OCI-LY1 (cell line): ENCODE measurements around the gene ASCL2.

Experiments used
- H2AFZ ChIP-seq: fragments of 200-600 bp; sonication (generic), shearing (Covaris generic); 2 replicates; pipeline ENCODE4 v1.6.0; 2014; ENCODE audit warnings: antibody characterized with exemption, mild to moderate bottlenecking, low read length
- H3F3A ChIP-seq: fragments of 200-600 bp; sonication (generic), shearing (Covaris generic); 2 replicates; pipeline ENCODE4 v1.6.0; 2014; ENCODE audit warnings: mild to moderate bottlenecking, antibody characterized with exemption, low read length, moderate library complexity; ENCODE audit not compliant: insufficient read depth
- H3K27ac ChIP-seq: fragments of 200-600 bp; sonication (generic); 2 replicates; pipeline ENCODE4 v1.5.1; 2014; ENCODE audit warnings: low read length, mixed run types, mild to moderate bottlenecking, low read depth; ENCODE audit not compliant: poor library complexity, severe bottlenecking
- H3K27me3 ChIP-seq: fragments of 200-600 bp; sonication (generic); 2 replicates; pipeline ENCODE4 v1.6.0; 2014; ENCODE audit warnings: antibody characterized with exemption, mild to moderate bottlenecking, low read length, moderate library complexity; ENCODE audit not compliant: insufficient read depth
- H3K36me3 ChIP-seq: fragments of 200-600 bp; sonication (generic); 2 replicates; pipeline ENCODE4 v1.6.1; 2014; ENCODE audit warnings: mild to moderate bottlenecking, antibody characterized with exemption, low read length, moderate library complexity, mixed read lengths; ENCODE audit not compliant: insufficient read depth
- H3K4me1 ChIP-seq: fragments of 200-600 bp; sonication (generic); 2 replicates; pipeline ENCODE4 v1.5.1; 2014; ENCODE audit warnings: mild to moderate bottlenecking, low read length, moderate library complexity; ENCODE audit not compliant: insufficient read depth, severe bottlenecking
- H3K4me2 ChIP-seq: fragments of 200-600 bp; sonication (generic), shearing (Covaris generic); 2 replicates; pipeline ENCODE4 v1.6.1; 2014; ENCODE audit warnings: low read length
- H3K4me3 ChIP-seq: fragments of 200-600 bp; sonication (generic); 2 replicates; pipeline ENCODE4 v1.5.1; 2014; ENCODE audit warnings: low read length, low read depth, mild to moderate bottlenecking, mixed read lengths; ENCODE audit not compliant: poor library complexity, severe bottlenecking
- H3K79me2 ChIP-seq: fragments of 200-600 bp; shearing (Covaris generic); 2 replicates; pipeline ENCODE4 v1.6.1; 2016; ENCODE audit warnings: mixed run types, low read length, mixed read lengths; ENCODE audit not compliant: insufficient read depth
- H3K9ac ChIP-seq: fragments of 200-600 bp; sonication (generic), shearing (Covaris generic); 2 replicates; pipeline ENCODE4 v1.6.1; 2014; ENCODE audit warnings: mild to moderate bottlenecking, low read length, mixed read lengths
- H3K9me2 ChIP-seq: fragments of 200-600 bp; sonication (generic), shearing (Covaris generic); 2 replicates; pipeline ENCODE4 v1.6.1; 2014; ENCODE audit warnings: low read depth, mild to moderate bottlenecking, low read length, mixed read lengths
- H3K9me3 ChIP-seq: fragments of 200-600 bp; shearing (Covaris generic); 2 replicates; pipeline ENCODE4 v1.6.1; 2014; ENCODE audit warnings: low read length, mixed read lengths
- H4K20me1 ChIP-seq: fragments of 200-600 bp; sonication (generic), shearing (Covaris generic); 2 replicates; pipeline ENCODE4 v1.6.0; 2016; ENCODE audit warnings: mild to moderate bottlenecking, low read length; ENCODE audit not compliant: insufficient read depth
- CTCF ChIP-seq: fragments of 200-600 bp; sonication (generic), shearing (Covaris generic); IDR thresholded peaks from 2 replicates; pipeline ENCODE4 v1.5.1; 2017; ENCODE audit warnings: mild to moderate bottlenecking, antibody characterized with exemption, low read length, moderate library complexity, mixed read lengths
- EZH2 ChIP-seq: fragments of 200-600 bp; sonication (generic), shearing (Covaris generic); IDR thresholded peaks from 2 replicates; pipeline ENCODE4 v1.8.0; 2017; ENCODE audit warnings: borderline replicate concordance, mixed run types, mild to moderate bottlenecking, antibody characterized with exemption, low read length, moderate library complexity, mixed read lengths

ASCL2 gene

GRCh38 chr11:2273311-2273710 is 2.9 kb upstream of the ASCL2 start:
- Histone ChIP-seq H3K79me2 (no peaks in the 10 kb centered on the region), H3K27me3 (0 out of 2 replicates have a peak, but pooled peaks cover 4% of the 10 kb centered on the region), H3K9me3 (no peaks in the 10 kb centered on the region), H3K36me3 (no peaks in the 10 kb centered on the region), H4K20me1 (no peaks in the 10 kb centered on the region), H3K27ac (no peak overlapping the region), H2AFZ (no peak overlapping the region), H3K9me2 (no peaks in the 10 kb centered on the region), H3K4me3 (no peak overlapping the region), H3K4me2 (no peak overlapping the region), H3K4me1 (no peaks in the 10 kb centered on the region), H3F3A (no peaks in the 10 kb centered on the region), H3K9ac (no peak overlapping the region)
- TF ChIP-seq CTCF (no peak), EZH2 (no peak)

GRCh38 chr11:2272946-2273280 is 2.5 kb upstream of the ASCL2 start:
- Histone ChIP-seq H3K9ac (no peak overlapping the region), H3K27me3 (0 out of 2 replicates have a peak, but pooled peaks cover 4% of the 10 kb centered on the region), H3K4me1 (no peaks in the 10 kb centered on the region), H3K4me3 (no peak overlapping the region), H3K36me3 (no peaks in the 10 kb centered on the region), H3F3A (no peaks in the 10 kb centered on the region), H2AFZ (no peak overlapping the region), H3K9me3 (no peaks in the 10 kb centered on the region), H3K4me2 (no peak overlapping the region), H3K27ac (no peak overlapping the region), H3K9me2 (no peaks in the 10 kb centered on the region), H3K79me2 (no peaks in the 10 kb centered on the region), H4K20me1 (no peaks in the 10 kb centered on the region)
- TF ChIP-seq CTCF (no peak), EZH2 (no peak)

- Histone ChIP-seq H3K27me3 (0 out of 2 replicates have a peak, but pooled peaks cover 4% of the 10 kb centered on the region), H3K4me1 (no peaks in the 10 kb centered on the region), H3K79me2 (no peaks in the 10 kb centered on the region), H3K36me3 (no peaks in the 10 kb centered on the region), H3K27ac (no peak overlapping the region), H3F3A (no peaks in the 10 kb centered on the region), H3K9me2 (no peaks in the 10 kb centered on the region), H4K20me1 (no peaks in the 10 kb centered on the region), H3K4me2 (no peak overlapping the region), H3K9ac (no peak overlapping the region), H3K9me3 (no peaks in the 10 kb centered on the region), H3K4me3 (no peak overlapping the region), H2AFZ (no peak overlapping the region)
- TF ChIP-seq CTCF (no peak), EZH2 (no peak)
Measured at GRCh38 chr11:2272228-2272945, 2.0 kb upstream of the ASCL2 start.
